Neural cell (in vitro differentiated cells): ENCODE results near the gene MYADML2. TPM values are rescaled to one million over a fixed set of nuclear protein-coding genes. Genes with fewer than 3 reads are reported as not detected.

Experiments
- H2AFZ ChIP-seq: fragments of 200-600, 300-800 bp; sonication (generic), shearing (Covaris generic); 2 replicates; pipeline ENCODE4 v1.6.0; 2014; ENCODE audit warnings: low read depth, mild to moderate bottlenecking, antibody characterized with exemption, low read length, moderate library complexity
- H3F3A ChIP-seq: fragments of 200-600 bp; shearing (Covaris generic); 2 replicates; pipeline ENCODE4 v1.6.1; 2016; ENCODE audit warnings: mild to moderate bottlenecking, moderate library complexity, mixed read lengths, antibody characterized with exemption, low read length; ENCODE audit not compliant: insufficient read depth, poor library complexity, severe bottlenecking
- H3K27ac ChIP-seq: fragments of 200-600, 300-800 bp; sonication (generic), shearing (Covaris generic); 2 replicates; pipeline ENCODE4 v1.5.1; 2014; ENCODE audit warnings: mild to moderate bottlenecking, low read length, moderate library complexity
- H3K27me3 ChIP-seq: fragments of 300-800, 200-600 bp; sonication (generic), shearing (Covaris generic); 2 replicates; pipeline ENCODE4 v1.6.0; 2014; ENCODE audit warnings: mild to moderate bottlenecking, low read depth, low read length, moderate library complexity; ENCODE audit not compliant: insufficient read depth
- H3K36me3 ChIP-seq: fragments of 300-800, 200-600 bp; sonication (generic), shearing (Covaris generic); 2 replicates; pipeline ENCODE4 v1.5.1; 2014; ENCODE audit warnings: mild to moderate bottlenecking, antibody characterized with exemption, low read length, moderate library complexity; ENCODE audit not compliant: insufficient read depth
- H3K4me2 ChIP-seq: fragments of 300-800, 200-600 bp; sonication (generic), shearing (Covaris generic); 2 replicates; pipeline ENCODE4 v1.6.0; 2014; ENCODE audit warnings: mild to moderate bottlenecking, low read length
- H3K4me3 ChIP-seq: fragments of 300-800, 200-600 bp; sonication (generic), shearing (Covaris generic); 2 replicates; pipeline ENCODE4 v1.5.1; 2014; ENCODE audit warnings: mild to moderate bottlenecking, low read length, moderate library complexity
- H3K79me2 ChIP-seq: fragments of 200-600 bp; shearing (Covaris generic); replicated peaks from 2 replicates; pipeline ENCODE4 v1.6.0; 2014; ENCODE audit warnings: mild to moderate bottlenecking, low read length, moderate library complexity; ENCODE audit not compliant: insufficient read depth
- H3K9ac ChIP-seq: fragments of 300-800, 200-600 bp; sonication (generic), shearing (Covaris generic); 2 replicates; pipeline ENCODE4 v1.6.1; 2016; ENCODE audit warnings: mild to moderate bottlenecking, low read length, mixed read lengths
- H3K9me2 ChIP-seq: fragments of 200-600 bp; shearing (Covaris generic); 2 replicates; pipeline ENCODE4 v1.6.1; 2016; ENCODE audit warnings: mild to moderate bottlenecking, low read length, mixed read lengths; ENCODE audit not compliant: insufficient read depth
- H3K9me3 ChIP-seq: fragments of 200-600, 300-800 bp; sonication (generic), shearing (Covaris generic); 2 replicates; pipeline ENCODE4 v1.6.1; 2016; ENCODE audit warnings: mild to moderate bottlenecking, mixed run types, low read length, moderate library complexity, mixed read lengths
- H4K20me1 ChIP-seq: fragments of 200-600 bp; shearing (Covaris generic); 2 replicates; pipeline ENCODE4 v1.6.1; 2016; ENCODE audit warnings: mild to moderate bottlenecking, mixed run types; ENCODE audit not compliant: insufficient read depth
- CTCF ChIP-seq: fragments of 450-650 bp; IDR thresholded peaks from 2 replicates; pipeline ENCODE4 v1.5.1; 2014; ENCODE audit warnings: antibody characterized with exemption, mild to moderate bottlenecking, moderate library complexity; ENCODE audit not compliant: poor library complexity, severe bottlenecking
- EP300 ChIP-seq: fragments of 450-650 bp; conservative IDR thresholded peaks from 2 replicates; pipeline ENCODE4 v1.6.1; 2014; ENCODE audit warnings: antibody characterized with exemption, mild to moderate bottlenecking, moderate library complexity; ENCODE audit not compliant: poor library complexity, severe bottlenecking
- EZH2 ChIP-seq: fragments of 200-600, 300-800 bp; shearing (Covaris generic), sonication (generic); IDR thresholded peaks from 2 replicates; pipeline ENCODE4 v1.6.1; 2014; ENCODE audit warnings: antibody characterized with exemption, low read length, borderline replicate concordance, mild to moderate bottlenecking; ENCODE audit not compliant: insufficient read depth, poor library complexity, severe bottlenecking
- MXI1 ChIP-seq: fragments of 450-650 bp; conservative IDR thresholded peaks from 2 replicates; pipeline ENCODE4 v1.6.1; 2014; ENCODE audit warnings: antibody characterized with exemption, mild to moderate bottlenecking; ENCODE audit not compliant: poor library complexity, severe bottlenecking
- POLR2AphosphoS5 ChIP-seq: IDR thresholded peaks from 2 replicates; pipeline ENCODE4 v1.6.1; 2012
- RAD21 ChIP-seq: fragments of 450-650 bp; conservative IDR thresholded peaks from 2 replicates; pipeline ENCODE4 v1.6.1; 2014; ENCODE audit warnings: antibody characterized with exemption, mild to moderate bottlenecking, moderate library complexity
- REST ChIP-seq: IDR thresholded peaks from 2 replicates; pipeline ENCODE4 v1.6.1; 2012; ENCODE audit warnings: borderline replicate concordance
- SMC3 ChIP-seq: fragments of 450-650 bp; conservative IDR thresholded peaks from 2 replicates; pipeline ENCODE4 v1.6.1; 2014; ENCODE audit warnings: antibody characterized with exemption, mild to moderate bottlenecking, moderate library complexity; ENCODE audit not compliant: poor library complexity
- TAF1 ChIP-seq: IDR thresholded peaks from 2 replicates; pipeline ENCODE4 v1.6.1; 2012; ENCODE audit warnings: low read depth
- polyA plus RNA-seq: library from polyadenylated mRNA; depleted of rRNA; stranded (reverse); fragments of >200 nt; gene quantifications from 2 replicates; pipeline ENCODE4 v1.2.3, GENCODE V29; 2014

Gene MYADML2
- polyA plus RNA-seq, 1 donor from 2014 or later, result 1.1 TPM

- Histone ChIP-seq H3K4me3 (no peak overlapping the region), H3K36me3 (no peaks in the 10 kb centered on the region), H3K27ac (no peak overlapping the region), H3K9ac (no peak overlapping the region), H3K9me2 (no peaks in the 10 kb centered on the region), H3K27me3 (no peaks in the 10 kb centered on the region), H3K9me3 (no peaks in the 10 kb centered on the region), H3K4me2 (no peak overlapping the region), H2AFZ (no peak overlapping the region), H4K20me1 (no peaks in the 10 kb centered on the region), H3K79me2 (no peaks in the 10 kb centered on the region), H3F3A (no peaks in the 10 kb centered on the region)
- TF ChIP-seq RAD21 (no peak), EP300 (no peak), EZH2 (no peak), SMC3 (no peak), CTCF (no peak), REST (no peak), MXI1 (no peak), TAF1 (no peak), POLR2AphosphoS5 (no peak)
These were observed 13.8 kb downstream of the MYADML2 start for GRCh38 chr17:81933178-81933699.

GRCh38 chr17:81932333-81932983, 14.6 kb downstream of the MYADML2 start:
- H3F3A ChIP-seq, result no peaks in the 10 kb centered on the region
- no peaks in the 10 kb centered on the region for H3K27me3 ChIP-seq
- TF ChIP-seq MXI1, result no peak
- TF ChIP-seq EP300, result no peak
- no peak for TF ChIP-seq CTCF
- TF ChIP-seq RAD21, result no peak
- no peak for TF ChIP-seq SMC3
- no peak for TF ChIP-seq POLR2AphosphoS5
- no peak for TF ChIP-seq REST
- no peak for TF ChIP-seq TAF1
- no peak for TF ChIP-seq EZH2
- no peak overlapping the region for H2AFZ ChIP-seq
- no peak overlapping the region for H3K9ac ChIP-seq
- no peaks in the 10 kb centered on the region for H3K9me3 ChIP-seq
- H3K4me3 ChIP-seq, result no peak overlapping the region
- no peak overlapping the region for H3K4me2 ChIP-seq
- no peaks in the 10 kb centered on the region for H3K9me2 ChIP-seq
- H3K27ac ChIP-seq, result no peak overlapping the region
- H3K36me3 ChIP-seq, result no peaks in the 10 kb centered on the region
- H4K20me1 ChIP-seq, result no peaks in the 10 kb centered on the region
- H3K79me2 ChIP-seq, result no peaks in the 10 kb centered on the region
